ENCODE measurements around the gene ARAP2.
"Not testable (repeated sequence)": the region's sequence is repeated elsewhere in the genome, so short reads cannot be mapped to it uniquely, and the experiment has no call there.

Gene ARAP2

GRCh38 chr4:36214735-36215485, 29.4 kb downstream of the ARAP2 start:
- no peak for DNase-seq

- no peak for DNase-seq
These were observed 30.3 kb downstream of the ARAP2 start for GRCh38 chr4:36213977-36214376.

- DNase-seq: peak; percentile 67 to 75
These were observed 33.2 kb downstream of the ARAP2 start for GRCh38 chr4:36211084-36211483.

- no peak for DNase-seq
These were observed 34.2 kb downstream of the ARAP2 start for GRCh38 chr4:36209941-36210649.

- DNase-seq: no peak
These were observed 35.3 kb downstream of the ARAP2 start for GRCh38 chr4:36208893-36209473.

- DNase-seq: no peak
These were observed 36.3 kb downstream of the ARAP2 start for GRCh38 chr4:36207831-36208520.

- DNase-seq: no peak
These were observed 36.9 kb downstream of the ARAP2 start for GRCh38 chr4:36207367-36207766.

GRCh38 chr4:36206603-36207311, 37.6 kb downstream of the ARAP2 start:
- no peak for DNase-seq

GRCh38 chr4:36206012-36206411, 38.3 kb downstream of the ARAP2 start:
- no peak for DNase-seq

- DNase-seq: no peak
These were observed 45.5 kb downstream of the ARAP2 start for GRCh38 chr4:36198861-36199260.

GRCh38 chr4:36198068-36198808, 46.1 kb downstream of the ARAP2 start:
- no peak for DNase-seq

- DNase-seq: no peak
These were observed 46.8 kb downstream of the ARAP2 start for GRCh38 chr4:36197501-36197900.

GRCh38 chr4:36196145-36196913, 48.0 kb downstream of the ARAP2 start:
- DNase-seq: no peak

GRCh38 chr4:36192922-36193321, 51.4 kb downstream of the ARAP2 start:
- DNase-seq: no peak

- no peak for DNase-seq
These were observed 54.6 kb downstream of the ARAP2 start for GRCh38 chr4:36189511-36190226.

- peak; percentile 15 to 34 for DNase-seq
These were observed 56.5 kb downstream of the ARAP2 start for GRCh38 chr4:36187723-36188333.

- DNase-seq: no peak
These were observed 60.5 kb downstream of the ARAP2 start for GRCh38 chr4:36183665-36184393.

- no peak for DNase-seq
These were observed 61.1 kb downstream of the ARAP2 start for GRCh38 chr4:36183232-36183631.

- not testable (repeated sequence) for DNase-seq
These were observed 62.0 kb downstream of the ARAP2 start for GRCh38 chr4:36182315-36182714.
